CD4-positive, alpha-beta T cell treated with Interleukin-15 for 4 hours (primary cell): ENCODE measurements around the gene UQCC2.

Experiments used
- DNase-seq: peaks from one replicate; pipeline ENCODE4 v3.0.0-alpha.2; 2020; ENCODE audit warnings: low spot score

Gene UQCC2

GRCh38 chr6:33711140-33712129 is at the start of gene UQCC2:
TSS of gene UQCC2 (minus strand) at chr6:33711700. CDS start at chr6:33711686, 14 bp downstream.
- DNase-seq = peak; percentile 96

GRCh38 chr6:33759887-33760629 is 48.6 kb upstream of the UQCC2 start:
- DNase-seq = no peak

GRCh38 chr6:33758815-33759216 is 47.3 kb upstream of the UQCC2 start:
- DNase-seq = no peak

- no peak for DNase-seq
Measured at GRCh38 chr6:33757906-33758305, 46.4 kb upstream of the UQCC2 start.

- no peak for DNase-seq
Measured at GRCh38 chr6:33757113-33757512, 45.6 kb upstream of the UQCC2 start.

- no peak for DNase-seq
Measured at GRCh38 chr6:33756211-33756954, 44.9 kb upstream of the UQCC2 start.

- DNase-seq = no peak
Measured at GRCh38 chr6:33755070-33755869, 43.8 kb upstream of the UQCC2 start.

- no peak for DNase-seq
Measured at GRCh38 chr6:33754222-33754621, 42.7 kb upstream of the UQCC2 start.

GRCh38 chr6:33752646-33753015 is 41.1 kb upstream of the UQCC2 start:
- DNase-seq = no peak

- DNase-seq = no peak
Measured at GRCh38 chr6:33751771-33752645, 40.5 kb upstream of the UQCC2 start.

- DNase-seq = no peak
Measured at GRCh38 chr6:33750244-33750991, 38.9 kb upstream of the UQCC2 start.

GRCh38 chr6:33749401-33749800 is 37.9 kb upstream of the UQCC2 start:
- no peak for DNase-seq

GRCh38 chr6:33748841-33749240 is 37.3 kb upstream of the UQCC2 start:
- no peak for DNase-seq

GRCh38 chr6:33747823-33748222 is 36.3 kb upstream of the UQCC2 start:
- DNase-seq = no peak

GRCh38 chr6:33746651-33747100 is 35.2 kb upstream of the UQCC2 start, which contains the start of gene IP6K3:
TSS of gene IP6K3 (minus strand) at chr6:33746905. CDS start at chr6:33735476, 11,429 bp downstream.
- DNase-seq = no peak

GRCh38 chr6:33746036-33746600 is 34.6 kb upstream of the UQCC2 start:
- DNase-seq = no peak

- DNase-seq = no peak
Measured at GRCh38 chr6:33745548-33745947, 34.0 kb upstream of the UQCC2 start.

- DNase-seq = no peak
Measured at GRCh38 chr6:33744895-33745546, 33.5 kb upstream of the UQCC2 start.
